ENCODE results near the gene IL25. TPM values are rescaled to one million over a fixed set of nuclear protein-coding genes. Genes with fewer than 3 reads are reported as not detected.

Gene IL25
- total and polyA plus RNA-seq, 2 of the 13 experiments (the other 11 are each of a cell fraction or from before 2014, with no cell fraction given) = not detected

- TF ChIP-seq, protein P1, sequence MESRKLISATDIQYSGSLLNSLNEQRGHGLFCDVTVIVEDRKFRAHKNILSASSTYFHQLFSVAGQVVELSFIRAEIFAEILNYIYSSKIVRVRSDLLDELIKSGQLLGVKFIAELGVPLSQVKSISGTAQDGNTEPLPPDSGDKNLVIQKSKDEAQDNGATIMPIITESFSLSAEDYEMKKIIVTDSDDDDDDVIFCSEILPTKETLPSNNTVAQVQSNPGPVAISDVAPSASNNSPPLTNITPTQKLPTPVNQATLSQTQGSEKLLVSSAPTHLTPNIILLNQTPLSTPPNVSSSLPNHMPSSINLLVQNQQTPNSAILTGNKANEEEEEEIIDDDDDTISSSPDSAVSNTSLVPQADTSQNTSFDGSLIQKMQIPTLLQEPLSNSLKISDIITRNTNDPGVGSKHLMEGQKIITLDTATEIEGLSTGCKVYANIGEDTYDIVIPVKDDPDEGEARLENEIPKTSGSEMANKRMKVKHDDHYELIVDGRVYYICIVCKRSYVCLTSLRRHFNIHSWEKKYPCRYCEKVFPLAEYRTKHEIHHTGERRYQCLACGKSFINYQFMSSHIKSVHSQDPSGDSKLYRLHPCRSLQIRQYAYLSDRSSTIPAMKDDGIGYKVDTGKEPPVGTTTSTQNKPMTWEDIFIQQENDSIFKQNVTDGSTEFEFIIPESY (CRISPR knock-in tag; IDR thresholded peaks at IDR 0.05) = 0 out of 2 replicates have a peak, but pooled peaks have one; percentile 35
- TF ChIP-seq IRF2 (CRISPR knock-in tag; IDR thresholded peaks at IDR 0.05) = no peak
- peak; percentile 31; the same call in 1 of the 2 replicates for TF ChIP-seq ZNF205 (CRISPR knock-in tag; IDR thresholded peaks at IDR 0.05)
- no peak for TF ChIP-seq RNF2 (conservative IDR thresholded peaks at IDR 0.05; ENCODE audit: low read depth)
- no peak for TF ChIP-seq U2AF2 (IDR thresholded peaks at IDR 0.05; ENCODE audit: low read depth, low read length)
- TF ChIP-seq KDM3A (CRISPR knock-in tag; IDR thresholded peaks at IDR 0.05; ENCODE audit: low read depth) = no peak
- no peak for TF ChIP-seq ZNF510 (CRISPR knock-in tag; IDR thresholded peaks at IDR 0.05; ENCODE audit: low read depth)
- TF ChIP-seq ZSCAN12 (CRISPR knock-in tag; IDR thresholded peaks at IDR 0.05) = no peak
- 0 out of 2 replicates have a peak, but pooled peaks have one; percentile 4 for TF ChIP-seq KLF12 (CRISPR knock-in tag; IDR thresholded peaks at IDR 0.05; ENCODE audit: borderline replicate concordance)
- TF ChIP-seq KMT2A (CRISPR knock-in tag; IDR thresholded peaks at IDR 0.05) = 0 out of 2 replicates have a peak, but pooled peaks have one; percentile 11
- no peak for TF ChIP-seq ZNF792 (CRISPR knock-in tag; IDR thresholded peaks at IDR 0.05)
- TF ChIP-seq KDM5A (IDR thresholded peaks at IDR 0.05; ENCODE audit: borderline replicate concordance, low read length) = no peak
- no peak for TF ChIP-seq SAP130 (CRISPR knock-in tag; IDR thresholded peaks at IDR 0.05; ENCODE audit: low read depth)
- TF ChIP-seq CTCF (CRISPR knock-in tag; IDR thresholded peaks at IDR 0.05) = no peak
- TF ChIP-seq ZKSCAN8 (CRISPR knock-in tag; IDR thresholded peaks at IDR 0.05; ENCODE audit: borderline replicate concordance) = no peak
- TF ChIP-seq ZNF496 (CRISPR knock-in tag; IDR thresholded peaks at IDR 0.05; ENCODE audit: insufficient replicate concordance) = no peak
- TF ChIP-seq, protein P2, sequence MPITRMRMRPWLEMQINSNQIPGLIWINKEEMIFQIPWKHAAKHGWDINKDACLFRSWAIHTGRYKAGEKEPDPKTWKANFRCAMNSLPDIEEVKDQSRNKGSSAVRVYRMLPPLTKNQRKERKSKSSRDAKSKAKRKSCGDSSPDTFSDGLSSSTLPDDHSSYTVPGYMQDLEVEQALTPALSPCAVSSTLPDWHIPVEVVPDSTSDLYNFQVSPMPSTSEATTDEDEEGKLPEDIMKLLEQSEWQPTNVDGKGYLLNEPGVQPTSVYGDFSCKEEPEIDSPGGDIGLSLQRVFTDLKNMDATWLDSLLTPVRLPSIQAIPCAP (CRISPR knock-in tag; IDR thresholded peaks at IDR 0.05; ENCODE audit: low read depth) = no peak
Measured at GRCh38 chr14:23326491-23327332, 45.9 kb upstream of the IL25 start (continued).

Measured in HepG2 (cell line).